Rectal smooth muscle tissue (tissue), 1 donor: Measurements from ENCODE around the gene BLID.

ENCODE experiments used
- H3K27ac ChIP-seq: one replicate; pipeline ENCODE4 v1.7.0; 2013; ENCODE audit warnings: low read depth, low read length, inconsistent platforms
- H3K27me3 ChIP-seq: one replicate; pipeline ENCODE4 v1.7.0; 2013; ENCODE audit warnings: low read length; ENCODE audit not compliant: control insufficient read depth, insufficient read depth
- H3K36me3 ChIP-seq: one replicate; pipeline ENCODE4 v1.7.0; 2013; ENCODE audit warnings: low read length; ENCODE audit not compliant: control insufficient read depth, insufficient read depth
- H3K4me1 ChIP-seq: one replicate; pipeline ENCODE4 v1.7.0; 2013; ENCODE audit warnings: low read length; ENCODE audit not compliant: control insufficient read depth, insufficient read depth
- H3K4me3 ChIP-seq: one replicate; pipeline ENCODE4 v1.7.0; 2013; ENCODE audit warnings: low read length
- H3K9ac ChIP-seq: one replicate; pipeline ENCODE4 v1.7.0; 2013; ENCODE audit warnings: low read length

Gene BLID

DNA sequence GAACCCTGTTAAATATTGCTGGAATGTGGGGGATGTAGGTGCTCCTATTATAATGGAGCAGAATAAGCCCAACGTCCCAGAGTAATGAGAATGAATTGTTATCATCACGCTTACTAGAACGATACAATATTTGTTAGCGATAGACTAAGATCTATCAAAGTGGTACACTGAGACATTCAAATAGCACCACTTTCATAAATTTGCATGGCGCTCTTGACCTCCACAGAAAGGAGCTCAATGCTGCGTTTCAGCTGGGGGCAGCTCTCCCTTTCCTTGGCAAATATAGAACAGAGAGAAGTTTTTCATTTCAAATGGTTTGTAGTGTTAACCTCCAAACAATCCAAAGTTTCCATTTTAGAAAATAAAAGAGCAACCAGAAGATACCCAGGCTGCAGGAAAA lies 38.2 kb upstream of the BLID start:
- peaks cover 10% of the 10 kb centered on the region for H3K4me1 ChIP-seq
- H3K36me3 ChIP-seq, result no peaks in the 10 kb centered on the region
- no peak overlapping the region for H3K4me3 ChIP-seq
- no peaks in the 10 kb centered on the region for H3K27me3 ChIP-seq
- H3K27ac ChIP-seq, result no peak overlapping the region
- H3K9ac ChIP-seq, result no peak overlapping the region

GRCh38 chr11:122153746-122154145 lies 37.7 kb upstream of the BLID start:
- Histone ChIP-seq H3K27me3 (no peaks in the 10 kb centered on the region), H3K27ac (no peak overlapping the region), H3K4me3 (no peak overlapping the region), H3K4me1 (peaks cover 6% of the 10 kb centered on the region), H3K9ac (no peak overlapping the region), H3K36me3 (no peaks in the 10 kb centered on the region)

GRCh38 chr11:122150216-122151124 lies 34.5 kb upstream of the BLID start:
- peaks cover 3% of the 10 kb centered on the region for H3K4me1 ChIP-seq
- H3K27ac ChIP-seq, result no peak overlapping the region
- H3K27me3 ChIP-seq, result no peaks in the 10 kb centered on the region
- no peak overlapping the region for H3K9ac ChIP-seq
- H3K4me3 ChIP-seq, result no peak overlapping the region
- H3K36me3 ChIP-seq, result no peaks in the 10 kb centered on the region

DNA sequence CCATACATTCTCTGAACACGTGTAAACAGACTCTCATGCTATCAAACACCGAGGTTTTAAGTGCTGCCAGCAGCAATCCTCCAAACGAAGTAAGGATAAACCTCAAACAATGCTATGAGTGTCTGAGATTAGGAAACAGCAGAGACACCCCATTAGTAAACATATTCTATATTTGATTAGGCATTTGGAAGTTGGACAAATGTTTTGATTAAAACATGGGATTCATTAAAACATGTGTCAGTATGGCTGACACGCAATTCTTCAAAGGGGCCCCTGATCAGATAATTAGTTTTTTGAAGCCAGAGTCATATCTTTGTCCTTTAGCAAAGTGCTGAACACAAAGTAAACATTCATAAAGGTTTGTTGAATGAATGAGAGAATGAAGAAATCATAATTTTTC lies 33.2 kb upstream of the BLID start:
- Histone ChIP-seq H3K27ac (no peak overlapping the region), H3K9ac (no peak overlapping the region), H3K36me3 (no peaks in the 10 kb centered on the region), H3K4me1 (peaks cover 3% of the 10 kb centered on the region), H3K27me3 (no peaks in the 10 kb centered on the region), H3K4me3 (no peak overlapping the region)

GRCh38 chr11:122146475-122146874 lies 30.5 kb upstream of the BLID start:
- Histone ChIP-seq H3K9ac (no peak overlapping the region), H3K36me3 (no peaks in the 10 kb centered on the region), H3K4me1 (no peaks in the 10 kb centered on the region), H3K4me3 (no peak overlapping the region), H3K27ac (no peak overlapping the region), H3K27me3 (no peaks in the 10 kb centered on the region)

GRCh38 chr11:122145715-122146274 lies 29.8 kb upstream of the BLID start:
- Histone ChIP-seq H3K4me3 (no peak overlapping the region), H3K4me1 (no peaks in the 10 kb centered on the region), H3K9ac (no peak overlapping the region), H3K27ac (no peak overlapping the region), H3K36me3 (no peaks in the 10 kb centered on the region), H3K27me3 (no peaks in the 10 kb centered on the region)

DNA sequence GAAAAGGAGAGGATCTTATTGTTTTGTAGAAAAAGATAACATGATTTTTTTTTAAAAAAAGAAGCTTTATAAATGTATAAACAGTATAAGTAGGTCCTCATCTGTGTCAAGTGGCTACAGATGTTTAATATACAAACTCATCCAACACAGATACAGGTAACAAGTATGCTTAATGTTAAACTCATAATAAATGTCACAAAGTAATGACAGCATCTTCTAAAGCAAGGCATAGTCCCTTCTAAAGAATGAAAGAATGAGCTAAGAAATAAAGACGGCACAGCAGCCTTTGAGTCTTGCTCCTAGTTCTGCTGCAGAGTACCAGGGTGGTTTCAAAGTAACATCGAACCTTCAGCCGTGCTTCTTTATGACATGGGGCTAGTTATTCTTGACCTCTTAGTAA lies 28.7 kb upstream of the BLID start:
- Histone ChIP-seq H3K9ac (no peak overlapping the region), H3K27ac (no peak overlapping the region), H3K27me3 (no peaks in the 10 kb centered on the region), H3K4me3 (no peak overlapping the region), H3K4me1 (no peaks in the 10 kb centered on the region), H3K36me3 (no peaks in the 10 kb centered on the region)

DNA sequence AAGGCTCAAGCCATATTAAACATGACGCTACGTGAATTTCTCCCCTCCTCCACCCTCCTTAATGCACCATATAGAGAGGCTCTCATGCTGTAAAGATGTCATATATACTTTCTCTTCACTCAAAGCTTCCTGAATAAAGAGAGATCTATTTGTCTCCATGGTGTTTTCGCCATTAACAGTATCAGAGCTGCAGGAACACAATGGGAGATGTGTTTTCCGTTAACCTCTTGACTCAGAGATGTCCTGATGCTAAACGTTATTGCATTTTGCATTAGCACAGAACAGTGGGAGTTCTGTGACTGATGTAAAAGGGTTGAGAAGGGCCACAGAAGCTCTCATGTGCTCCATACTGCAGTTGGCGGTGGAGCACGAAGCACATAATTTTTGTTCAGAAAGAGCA lies 25.7 kb upstream of the BLID start:
- Histone ChIP-seq H3K27me3 (no peaks in the 10 kb centered on the region), H3K9ac (no peak overlapping the region), H3K27ac (no peak overlapping the region), H3K36me3 (no peaks in the 10 kb centered on the region), H3K4me1 (no peaks in the 10 kb centered on the region), H3K4me3 (no peak overlapping the region)

DNA sequence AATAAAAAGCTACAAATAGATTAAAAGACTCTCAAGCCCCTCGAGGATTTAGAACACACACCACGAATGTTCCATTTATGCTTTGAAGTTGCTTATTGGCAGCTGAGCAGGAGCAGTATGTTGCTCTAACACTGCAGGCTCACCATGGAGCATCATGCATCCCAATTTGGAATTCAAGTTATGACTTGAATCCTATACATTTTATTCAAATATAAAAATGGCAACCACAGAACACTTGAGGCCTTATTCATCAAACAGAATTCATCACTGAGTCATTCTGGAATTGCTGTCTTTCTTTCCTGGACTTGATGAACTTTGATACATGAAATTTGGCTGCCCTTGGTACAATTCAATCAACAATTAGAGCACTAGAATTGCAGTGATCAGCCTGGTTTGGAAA lies 24.5 kb upstream of the BLID start:
- no peaks in the 10 kb centered on the region for H3K4me1 ChIP-seq
- H3K27ac ChIP-seq, result no peak overlapping the region
- no peaks in the 10 kb centered on the region for H3K27me3 ChIP-seq
- H3K9ac ChIP-seq, result no peak overlapping the region
- no peaks in the 10 kb centered on the region for H3K36me3 ChIP-seq
- no peak overlapping the region for H3K4me3 ChIP-seq

DNA sequence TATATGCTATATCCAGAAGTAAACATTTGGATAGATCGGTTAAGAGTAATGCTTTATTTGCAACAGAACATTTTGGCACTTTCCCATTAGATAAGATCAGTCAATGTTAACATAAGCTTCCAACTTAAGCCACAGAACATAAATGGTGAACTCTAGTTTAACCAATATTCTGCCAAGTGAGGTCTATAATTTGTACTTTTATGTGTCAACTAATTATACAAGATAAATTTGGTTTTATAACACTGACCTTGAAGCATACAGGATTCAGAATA lies 23.5 kb upstream of the BLID start:
- no peaks in the 10 kb centered on the region for H3K4me1 ChIP-seq
- H3K27ac ChIP-seq, result no peak overlapping the region
- H3K9ac ChIP-seq, result no peak overlapping the region
- no peaks in the 10 kb centered on the region for H3K27me3 ChIP-seq
- no peaks in the 10 kb centered on the region for H3K36me3 ChIP-seq
- no peak overlapping the region for H3K4me3 ChIP-seq

GRCh38 chr11:122138744-122139594 lies 23.0 kb upstream of the BLID start:
- no peaks in the 10 kb centered on the region for H3K4me1 ChIP-seq
- no peak overlapping the region for H3K27ac ChIP-seq
- no peaks in the 10 kb centered on the region for H3K36me3 ChIP-seq

GRCh38 chr11:122137078-122137793 lies 21.2 kb upstream of the BLID start:
- no peak overlapping the region for H3K27ac ChIP-seq
- no peaks in the 10 kb centered on the region for H3K4me1 ChIP-seq
- H3K4me3 ChIP-seq, result no peak overlapping the region
- H3K36me3 ChIP-seq, result no peaks in the 10 kb centered on the region
- no peaks in the 10 kb centered on the region for H3K27me3 ChIP-seq
- H3K9ac ChIP-seq, result no peak overlapping the region

More at GRCh38 chr11:122138744-122139594, 23.0 kb upstream of the BLID start:
- H3K4me3 ChIP-seq, result no peak overlapping the region
- H3K27me3 ChIP-seq, result no peaks in the 10 kb centered on the region
- no peak overlapping the region for H3K9ac ChIP-seq
